Cardiac fibroblast (primary cell): ENCODE data around the gene CACNA1F.

Source experiments
- DNase-seq, 2 donors: peaks; one replicate each; pipeline versions ENCODE4 v3.0.0 to v3.0.0-alpha.2; 2010; ENCODE audit warnings: low read depth in 2 of 2
- H3K4me3 ChIP-seq, 2 donors: replicated peaks in 1 of 2; 1 replicate in 1 of 2; 2 replicates in 1 of 2; pipeline ENCODE4 v1.5.1; 2011; ENCODE audit warnings: low read depth in 2 of 2, low read length in 2 of 2, mild to moderate bottlenecking in 2 of 2, moderate library complexity in 1 of 2
- TF ChIP-seq, protein P1 (sequence below): IDR thresholded peaks from one replicate; pipeline ENCODE4 v1.5.1; 2011; ENCODE audit warnings: low read depth, mild to moderate bottlenecking, low read length, inconsistent platforms

The CACNA1F gene

GRCh38 chrX:49250066-49250465 is 16.9 kb upstream of the CACNA1F start:
- TF ChIP-seq, protein P1, sequence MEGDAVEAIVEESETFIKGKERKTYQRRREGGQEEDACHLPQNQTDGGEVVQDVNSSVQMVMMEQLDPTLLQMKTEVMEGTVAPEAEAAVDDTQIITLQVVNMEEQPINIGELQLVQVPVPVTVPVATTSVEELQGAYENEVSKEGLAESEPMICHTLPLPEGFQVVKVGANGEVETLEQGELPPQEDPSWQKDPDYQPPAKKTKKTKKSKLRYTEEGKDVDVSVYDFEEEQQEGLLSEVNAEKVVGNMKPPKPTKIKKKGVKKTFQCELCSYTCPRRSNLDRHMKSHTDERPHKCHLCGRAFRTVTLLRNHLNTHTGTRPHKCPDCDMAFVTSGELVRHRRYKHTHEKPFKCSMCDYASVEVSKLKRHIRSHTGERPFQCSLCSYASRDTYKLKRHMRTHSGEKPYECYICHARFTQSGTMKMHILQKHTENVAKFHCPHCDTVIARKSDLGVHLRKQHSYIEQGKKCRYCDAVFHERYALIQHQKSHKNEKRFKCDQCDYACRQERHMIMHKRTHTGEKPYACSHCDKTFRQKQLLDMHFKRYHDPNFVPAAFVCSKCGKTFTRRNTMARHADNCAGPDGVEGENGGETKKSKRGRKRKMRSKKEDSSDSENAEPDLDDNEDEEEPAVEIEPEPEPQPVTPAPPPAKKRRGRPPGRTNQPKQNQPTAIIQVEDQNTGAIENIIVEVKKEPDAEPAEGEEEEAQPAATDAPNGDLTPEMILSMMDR = no peak
- no peak overlapping the region for H3K4me3 ChIP-seq
- no peak for DNase-seq

- TF ChIP-seq, protein P1 = no peak
- no peak for DNase-seq
- H3K4me3 ChIP-seq = no peak overlapping the region
These were observed 16.5 kb upstream of the CACNA1F start for GRCh38 chrX:49249616-49250015.

DNA sequence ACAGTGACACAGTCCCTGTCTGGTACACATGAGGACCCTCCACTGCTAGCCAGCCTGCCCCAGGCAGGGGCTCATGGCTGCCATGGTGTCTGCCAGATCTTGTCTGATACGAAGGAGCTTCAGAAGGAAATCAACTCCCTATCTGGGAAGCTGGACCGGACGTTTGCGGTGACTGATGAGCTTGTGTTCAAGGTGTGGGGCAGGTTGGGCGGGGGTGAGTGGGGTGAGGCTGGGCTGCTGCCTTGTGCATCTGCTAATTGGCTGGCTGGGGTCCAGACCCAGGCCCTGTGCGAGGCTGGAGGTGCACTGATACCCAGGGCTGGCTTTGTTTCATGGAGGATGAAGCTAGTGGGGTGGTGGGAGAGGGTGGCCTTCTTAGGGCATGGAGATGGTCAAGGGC is 15.9 kb upstream of the CACNA1F start:
- TF ChIP-seq, protein P1 = no peak
- no peak for DNase-seq
- no peak overlapping the region for H3K4me3 ChIP-seq

- H3K4me3 ChIP-seq = no peak overlapping the region
These were observed 15.0 kb upstream of the CACNA1F start for GRCh38 chrX:49247916-49248811.

DNA sequence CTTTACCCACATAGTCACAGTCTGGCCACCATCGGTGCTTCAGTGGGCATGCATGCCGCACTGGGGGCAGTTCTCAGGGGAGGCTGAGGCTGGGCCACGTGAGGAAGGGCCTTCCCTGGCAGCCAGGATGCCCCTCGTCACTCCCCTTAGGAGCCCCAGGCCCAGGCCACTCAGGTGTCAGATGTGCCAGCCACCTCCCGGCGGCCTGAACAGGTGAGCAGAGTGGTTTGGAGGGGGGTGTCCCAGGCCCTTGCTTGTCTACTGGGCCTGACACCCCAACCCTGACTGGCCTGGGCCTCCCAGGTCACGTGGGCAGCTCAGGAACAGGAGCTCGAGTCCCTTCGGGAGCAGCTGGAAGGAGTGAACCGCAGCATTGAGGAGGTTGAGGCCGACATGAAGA is 14.2 kb upstream of the CACNA1F start:
- TF ChIP-seq, protein P1 = no peak
- no peak overlapping the region for H3K4me3 ChIP-seq
- DNase-seq = no peak

More at GRCh38 chrX:49247916-49248811, 15.0 kb upstream of the CACNA1F start:
- TF ChIP-seq, protein P1 = no peak
- no peak for DNase-seq

GRCh38 chrX:49246541-49246940 is 13.4 kb upstream of the CACNA1F start:
- DNase-seq = no peak
- TF ChIP-seq, protein P1 = no peak

GRCh38 chrX:49244207-49244606 is 11.1 kb upstream of the CACNA1F start:
- no peak overlapping the region for H3K4me3 ChIP-seq
- DNase-seq = no peak
- TF ChIP-seq, protein P1 = no peak

More at GRCh38 chrX:49246541-49246940, 13.4 kb upstream of the CACNA1F start:
- no peak overlapping the region for H3K4me3 ChIP-seq
